Activated CD8-positive, alpha-beta T cell treated with anti-CD3 and anti-CD28 coated beads for 36 hours (primary cell): Measurements from ENCODE around the gene RALY. TPM values are rescaled to one million over a fixed set of nuclear protein-coding genes. Genes with fewer than 3 reads are reported as not detected.

Experiments
- ATAC-seq: fragments of 200-7000 bp; cut with Tn5 transposase; one replicate; pipeline ENCODE4 v1.10.0; 2021; ENCODE audit warnings: mild to moderate bottlenecking, moderate library complexity
- CTCF ChIA-PET: fragments of 350-600 bp; sonication (Branson Sonifier 250); formaldehyde crosslinking; loops from one replicate; lab custom pipeline; 2021; ENCODE audit warnings: antibody characterized with exemption; lab: Charles Lee
- POLR2A ChIA-PET: fragments of 350-600 bp; sonication (Branson Sonifier 250); formaldehyde crosslinking; loops from one replicate; lab custom pipeline; 2021; ENCODE audit warnings: antibody characterized with exemption; lab: Charles Lee
- DNase-seq: peaks from one replicate; pipeline ENCODE4 v3.0.0-alpha.2; 2020
- H3K27ac Mint-ChIP-seq: one replicate; pipeline ENCODE4 v1.8.0; 2021; ENCODE audit warnings: mild to moderate bottlenecking, mixed read lengths
- H3K27me3 Mint-ChIP-seq: one replicate; pipeline ENCODE4 v1.8.0; 2021; ENCODE audit warnings: mixed read lengths
- H3K36me3 Mint-ChIP-seq: one replicate; pipeline ENCODE4 v1.8.0; 2021; ENCODE audit warnings: low read depth, mixed read lengths
- H3K4me1 Mint-ChIP-seq: one replicate; pipeline ENCODE4 v1.8.0; 2021; ENCODE audit warnings: low read depth, mixed read lengths
- H3K4me3 Mint-ChIP-seq: one replicate; pipeline ENCODE4 v1.8.0; 2021; ENCODE audit warnings: mild to moderate bottlenecking, moderate library complexity, mixed read lengths
- H3K9me3 Mint-ChIP-seq: one replicate; pipeline ENCODE4 v1.8.0; 2021; ENCODE audit warnings: mixed read lengths
- intact Hi-C: fragments of 100-400 bp; cut with micrococcal nuclease; formaldehyde crosslinking; loops from one replicate; pipeline ENCODE4 v1.10.0; 2022
- total RNA-seq, 2 experiments: library from RNA; stranded (reverse); gene quantifications; one replicate each; pipeline ENCODE4 v1.2.3, GENCODE V29; 2021
- TF ChIP-seq, protein P1 (sequence below): fragments of 200-600 bp; IDR thresholded peaks from one replicate; pipeline ENCODE4 v1.8.0; 2022; ENCODE audit warnings: antibody characterized with exemption, mild to moderate bottlenecking

RALY gene
- total RNA-seq, 2 experiments from 2014 or later: 151 to 153 TPM

DNA sequence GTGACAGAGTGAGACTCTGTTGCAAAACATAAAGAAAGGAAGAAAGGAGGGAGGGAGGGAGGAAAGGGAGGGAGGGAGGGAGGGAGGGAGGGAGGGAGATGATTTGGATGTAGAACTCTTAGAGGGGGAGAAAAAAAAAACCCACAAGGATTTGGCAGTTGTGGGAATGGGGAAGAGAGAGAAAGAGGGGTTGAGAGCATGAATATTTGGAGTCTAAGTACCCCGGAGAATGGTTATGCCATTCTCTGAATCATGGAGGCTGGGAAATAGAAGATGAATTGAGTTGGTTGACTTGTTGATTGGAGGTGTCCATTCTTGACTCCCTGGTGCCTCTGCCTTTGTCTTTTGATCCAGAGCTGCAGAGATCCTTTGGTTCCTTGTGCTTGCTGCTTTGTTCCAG, 35.7 kb downstream of the RALY start:
- intact Hi-C loops: no loop called here
- H3K9me3 Mint-ChIP-seq: no peaks in the 10 kb centered on the region
- peaks cover 15% of the 10 kb centered on the region for H3K36me3 Mint-ChIP-seq
- no peak overlapping the region for H3K27ac Mint-ChIP-seq
- no peaks in the 10 kb centered on the region for H3K27me3 Mint-ChIP-seq
- peaks cover 41% of the 10 kb centered on the region for H3K4me1 Mint-ChIP-seq
- TF ChIP-seq, protein P1, sequence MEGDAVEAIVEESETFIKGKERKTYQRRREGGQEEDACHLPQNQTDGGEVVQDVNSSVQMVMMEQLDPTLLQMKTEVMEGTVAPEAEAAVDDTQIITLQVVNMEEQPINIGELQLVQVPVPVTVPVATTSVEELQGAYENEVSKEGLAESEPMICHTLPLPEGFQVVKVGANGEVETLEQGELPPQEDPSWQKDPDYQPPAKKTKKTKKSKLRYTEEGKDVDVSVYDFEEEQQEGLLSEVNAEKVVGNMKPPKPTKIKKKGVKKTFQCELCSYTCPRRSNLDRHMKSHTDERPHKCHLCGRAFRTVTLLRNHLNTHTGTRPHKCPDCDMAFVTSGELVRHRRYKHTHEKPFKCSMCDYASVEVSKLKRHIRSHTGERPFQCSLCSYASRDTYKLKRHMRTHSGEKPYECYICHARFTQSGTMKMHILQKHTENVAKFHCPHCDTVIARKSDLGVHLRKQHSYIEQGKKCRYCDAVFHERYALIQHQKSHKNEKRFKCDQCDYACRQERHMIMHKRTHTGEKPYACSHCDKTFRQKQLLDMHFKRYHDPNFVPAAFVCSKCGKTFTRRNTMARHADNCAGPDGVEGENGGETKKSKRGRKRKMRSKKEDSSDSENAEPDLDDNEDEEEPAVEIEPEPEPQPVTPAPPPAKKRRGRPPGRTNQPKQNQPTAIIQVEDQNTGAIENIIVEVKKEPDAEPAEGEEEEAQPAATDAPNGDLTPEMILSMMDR: no peak
- DNase-seq: no peak
- ATAC-seq: no peak
- no peak overlapping the region for H3K4me3 Mint-ChIP-seq
- CTCF ChIA-PET: no interaction called here
- POLR2A ChIA-PET: no interaction called here

DNA sequence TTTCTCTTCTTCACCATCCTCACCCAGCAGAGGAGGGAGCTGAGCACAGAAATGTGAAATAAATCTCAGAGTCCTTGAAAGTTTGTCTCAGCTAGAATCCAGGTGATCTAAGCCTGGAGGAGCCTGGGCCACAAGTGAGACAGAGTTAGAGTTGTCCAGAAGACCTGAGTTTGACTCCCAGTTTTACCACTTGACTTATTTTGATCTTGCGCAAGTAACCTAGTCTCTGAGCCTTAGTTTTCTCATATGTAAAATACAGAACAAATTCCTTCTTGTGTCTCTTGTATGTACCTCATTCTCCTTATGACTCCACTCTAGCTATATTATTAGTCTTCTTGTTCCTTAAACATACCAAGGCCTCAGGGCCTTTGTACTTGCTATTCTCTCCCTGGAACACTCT, 36.7 kb downstream of the RALY start:
- Mint-ChIP-seq H3K4me1 (peaks cover 34% of the 10 kb centered on the region), H3K27ac (no peak overlapping the region), H3K27me3 (no peaks in the 10 kb centered on the region), H3K9me3 (no peaks in the 10 kb centered on the region), H3K36me3 (peaks cover 15% of the 10 kb centered on the region), H3K4me3 (no peak overlapping the region)
- ChIA-PET POLR2A (interaction anchor here (0.6 kb wide), 1 partner anchor 70 kb away, joined by 3 read pairs; no protein-coding TSS in a partner anchor), CTCF (no interaction called here)
- TF ChIP-seq, protein P1: no peak
- no peak for ATAC-seq
- no peak for DNase-seq
- intact Hi-C loops: no loop called here

DNA sequence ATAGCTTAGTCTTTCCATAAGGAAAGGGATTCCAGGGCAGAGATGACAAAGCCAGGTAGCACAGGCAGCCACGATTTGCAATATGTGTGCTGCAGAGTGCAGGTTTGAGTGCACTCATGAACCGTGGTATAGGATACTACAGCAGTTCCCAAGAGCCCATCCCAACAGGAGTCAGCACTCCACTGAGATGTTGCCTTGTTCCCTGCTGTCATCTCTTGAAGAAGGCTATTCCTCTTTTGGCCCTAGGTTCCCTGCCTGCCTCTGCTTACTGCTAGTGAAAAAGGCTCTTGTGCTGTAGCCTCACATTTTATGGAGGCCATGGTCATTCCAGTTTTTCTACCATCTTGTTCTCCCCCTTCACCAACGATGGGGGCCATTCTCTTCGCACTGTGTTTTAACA, 40.2 kb downstream of the RALY start:
- ChIA-PET POLR2A (no interaction called here), CTCF (interaction anchor here (1.5 kb wide), 1 partner anchor 36 kb away, joined by 4 read pairs; no protein-coding TSS in a partner anchor)
- no peak for DNase-seq
- H3K9me3 Mint-ChIP-seq: no peaks in the 10 kb centered on the region
- peaks cover 48% of the 10 kb centered on the region for H3K4me1 Mint-ChIP-seq
- intact Hi-C loops: no loop called here
- H3K36me3 Mint-ChIP-seq: peaks cover 14% of the 10 kb centered on the region
- H3K27me3 Mint-ChIP-seq: no peaks in the 10 kb centered on the region
- no peak overlapping the region for H3K4me3 Mint-ChIP-seq
- TF ChIP-seq, protein P1: no peak
- no peak overlapping the region for H3K27ac Mint-ChIP-seq
- ATAC-seq: no peak

DNA sequence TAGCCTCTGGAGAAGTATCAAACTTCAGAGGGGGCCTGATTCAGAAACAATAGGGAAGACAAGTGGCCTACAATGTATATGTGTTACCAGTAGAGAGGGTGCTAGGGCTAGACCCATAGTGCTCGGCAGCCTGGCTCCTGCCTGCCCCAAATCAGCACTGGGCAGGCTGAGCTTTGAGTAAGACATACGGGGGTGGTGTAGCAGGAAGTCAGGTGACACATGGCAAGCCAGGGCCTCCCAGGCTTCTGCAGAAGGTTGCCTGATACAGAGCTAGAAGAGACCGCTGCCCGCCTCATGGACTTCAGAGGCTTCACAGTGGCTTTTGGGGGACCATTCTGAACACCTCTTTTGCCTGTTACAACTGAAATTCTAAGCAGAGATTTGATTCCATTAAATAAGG, 43.4 kb downstream of the RALY start:
- peak; percentile 99 for ATAC-seq
- H3K4me1 Mint-ChIP-seq: peaks cover 68% of the 10 kb centered on the region
- no peaks in the 10 kb centered on the region for H3K9me3 Mint-ChIP-seq
- TF ChIP-seq, protein P1: no peak
- POLR2A ChIA-PET: no interaction called here
- H3K27me3 Mint-ChIP-seq: no peaks in the 10 kb centered on the region
- DNase-seq: peak; percentile 81
- CTCF ChIA-PET: interaction anchor here (1.0 kb wide), 1 partner anchor 47 kb away, joined by 3 read pairs; no protein-coding TSS in a partner anchor
- intact Hi-C loops: no loop called here
- H3K27ac Mint-ChIP-seq: peak overlapping the region; percentile 81
- peak overlapping the region; percentile 43 for H3K4me3 Mint-ChIP-seq
- peaks cover 14% of the 10 kb centered on the region for H3K36me3 Mint-ChIP-seq

DNA sequence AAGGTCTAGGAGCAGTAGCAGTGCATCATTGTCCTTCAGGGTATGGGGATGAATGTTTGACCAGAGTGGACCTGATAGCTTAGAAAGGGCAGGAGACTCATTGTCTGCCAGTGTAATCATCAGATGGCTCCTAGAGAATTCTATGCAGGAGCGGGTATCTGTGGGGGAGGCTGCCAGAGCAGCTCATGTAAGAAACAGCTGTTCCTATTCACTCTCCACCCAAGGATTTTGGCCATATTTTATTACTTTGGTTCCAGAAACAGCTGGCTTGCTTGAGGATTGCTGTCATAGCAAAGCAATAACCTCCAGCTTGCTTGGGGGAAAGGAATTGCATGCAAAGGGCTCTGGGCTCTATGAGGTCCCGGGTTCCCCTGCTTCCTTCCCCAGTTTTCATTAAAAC, 44.1 kb downstream of the RALY start:
- ChIA-PET CTCF (interaction anchor here (0.8 to 1.0 kb wide), 3 partner anchors 15 to 122 kb away, joined by 3 read pairs; no protein-coding TSS in a partner anchor), POLR2A (no interaction called here)
- Mint-ChIP-seq H3K4me3 (no peak overlapping the region), H3K9me3 (no peaks in the 10 kb centered on the region), H3K36me3 (peaks cover 12% of the 10 kb centered on the region), H3K27me3 (no peaks in the 10 kb centered on the region), H3K27ac (peak overlapping the region; percentile 81), H3K4me1 (peaks cover 71% of the 10 kb centered on the region)
- ATAC-seq (no peak), DNase-seq (no peak)
- intact Hi-C loops: no loop called here
- TF ChIP-seq, protein P1: no peak
